HEK293 (cell line): ENCODE results near the gene SNTB2.

Experiments used
- CTCF ChIA-PET: fragments of 350-600 bp; formaldehyde crosslinking; extraction: SDS; loops from one replicate; lab custom pipeline; 2021; ENCODE audit warnings: antibody characterized with exemption; lab: Yijun Ruan, JAX
- POLR2A ChIA-PET: fragments of 300-600 bp; formaldehyde crosslinking; extraction: SDS; loops from one replicate; lab custom pipeline; 2020; ENCODE audit warnings: antibody characterized with exemption, inconsistent platforms; lab: Yijun Ruan, JAX
- H3K27ac ChIP-seq: fragments of 200-500 bp; sonication (Bioruptor generic); 2 replicates; pipeline ENCODE4 v1.5.1; 2014; ENCODE audit warnings: low read depth, low read length, control low read depth, inconsistent platforms; ENCODE audit errors: extremely low read depth
- H3K36me3 ChIP-seq, 2 experiments: fragments of 200-500 bp in 1 of 2; sonication (Bioruptor generic) in 1 of 2; 1 replicate in 1 of 2; 2 replicates in 1 of 2; pipeline ENCODE4 v1.5.1; 2014 to 2017; ENCODE audit warnings: inconsistent platforms in 2 of 2, low read length in 2 of 2; ENCODE audit not compliant: control insufficient read depth in 2 of 2, insufficient read depth in 1 of 2
- H3K4me1 ChIP-seq: fragments of 200-500 bp; sonication (Bioruptor generic); 2 replicates; pipeline ENCODE4 v1.5.1; 2014; ENCODE audit warnings: mild to moderate bottlenecking, low read length, inconsistent platforms; ENCODE audit not compliant: control insufficient read depth, insufficient read depth
- H3K4me3 ChIP-seq: 2 replicates; pipeline ENCODE4 v1.5.1; 2011; ENCODE audit warnings: low read depth, mild to moderate bottlenecking, control low read depth, low read length, moderate library complexity
- H3K9me3 ChIP-seq: fragments of 200-500 bp; sonication (Bioruptor generic); 2 replicates; pipeline ENCODE4 v1.5.1; 2014; ENCODE audit warnings: low read depth, low read length, inconsistent platforms; ENCODE audit not compliant: control insufficient read depth, insufficient read depth
- CTCF ChIP-seq: fragments of 450-650 bp; formaldehyde crosslinking; IDR thresholded peaks from 2 replicates; pipeline ENCODE4 v1.5.1; 2016; ENCODE audit warnings: missing biosample characterization, missing genetic modification characterization
- EGR2 ChIP-seq: fragments of 450-650 bp; formaldehyde crosslinking; IDR thresholded peaks from 2 replicates; pipeline ENCODE4 v1.5.1; 2016; ENCODE audit warnings: low read depth, missing biosample characterization, missing genetic modification characterization
- GLIS1 ChIP-seq: fragments of 450-650 bp; formaldehyde crosslinking; IDR thresholded peaks from 2 replicates; pipeline ENCODE4 v1.5.1; 2016; ENCODE audit warnings: missing biosample characterization, missing genetic modification characterization
- GLIS2 ChIP-seq: fragments of 450-650 bp; formaldehyde crosslinking; IDR thresholded peaks from 2 replicates; pipeline ENCODE4 v1.5.1; 2016; ENCODE audit warnings: missing biosample characterization, missing genetic modification characterization
- MEIS1 ChIP-seq: sonication (generic); formaldehyde crosslinking; IDR thresholded peaks from 2 replicates; pipeline ENCODE4 v1.8.1; 2022; ENCODE audit warnings: missing genetic modification reagents, mild to moderate bottlenecking, borderline replicate concordance
- REST ChIP-seq: fragments of 450-650 bp; formaldehyde crosslinking; IDR thresholded peaks from 2 replicates; pipeline ENCODE4 v1.5.1; 2016; ENCODE audit warnings: missing biosample characterization, missing genetic modification characterization
- SP2 ChIP-seq: fragments of 450-650 bp; formaldehyde crosslinking; IDR thresholded peaks from 2 replicates; pipeline ENCODE4 v1.5.1; 2016; ENCODE audit warnings: missing biosample characterization, missing genetic modification characterization
- SP3 ChIP-seq: fragments of 450-650 bp; formaldehyde crosslinking; IDR thresholded peaks from 2 replicates; pipeline ENCODE4 v1.5.1; 2016; ENCODE audit warnings: missing biosample characterization, missing genetic modification characterization
- YY1 ChIP-seq: fragments of 450-650 bp; formaldehyde crosslinking; IDR thresholded peaks from 2 replicates; pipeline ENCODE4 v1.5.1; 2018; ENCODE audit warnings: missing biosample characterization, missing genetic modification characterization
- ZBTB44 ChIP-seq: fragments of 450-650 bp; IDR thresholded peaks from 2 replicates; pipeline ENCODE4 v1.5.1; 2018; ENCODE audit warnings: missing biosample characterization, mild to moderate bottlenecking, missing genetic modification characterization
- ZFP3 ChIP-seq: fragments of 450-650 bp; formaldehyde crosslinking; IDR thresholded peaks from 2 replicates; pipeline ENCODE4 v1.5.1; 2016; ENCODE audit warnings: low read depth, missing biosample characterization, missing genetic modification characterization
- ZNF138 ChIP-seq: fragments of 450-650 bp; formaldehyde crosslinking; IDR thresholded peaks from 2 replicates; pipeline ENCODE4 v1.5.1; 2016; ENCODE audit warnings: missing biosample characterization, missing genetic modification characterization, borderline replicate concordance
- ZNF423 ChIP-seq: fragments of 450-650 bp; formaldehyde crosslinking; IDR thresholded peaks from 2 replicates; pipeline ENCODE4 v1.5.1; 2016; ENCODE audit warnings: missing biosample characterization, missing genetic modification characterization
- ZNF521 ChIP-seq: fragments of 450-650 bp; formaldehyde crosslinking; IDR thresholded peaks from 2 replicates; pipeline ENCODE4 v1.5.1; 2017; ENCODE audit warnings: missing biosample characterization, mild to moderate bottlenecking, missing genetic modification characterization
- ZNF585B ChIP-seq: fragments of 450-650 bp; formaldehyde crosslinking; IDR thresholded peaks from 2 replicates; pipeline ENCODE4 v1.5.1; 2016; ENCODE audit warnings: missing biosample characterization, missing genetic modification characterization
- ZNF626 ChIP-seq: fragments of 450-650 bp; sonication (Bioruptor Pico); formaldehyde crosslinking; IDR thresholded peaks from 2 replicates; pipeline ENCODE4 v1.5.1; 2018; ENCODE audit warnings: missing biosample characterization, missing genetic modification characterization, inconsistent platforms
- ZNF658 ChIP-seq: fragments of 450-650 bp; formaldehyde crosslinking; IDR thresholded peaks from 2 replicates; pipeline ENCODE4; 2016; ENCODE audit warnings: missing biosample characterization, missing genetic modification characterization
- ZNF677 ChIP-seq: fragments of 450-650 bp; IDR thresholded peaks from 2 replicates; pipeline ENCODE4 v1.5.0; 2018; ENCODE audit warnings: missing biosample characterization, mild to moderate bottlenecking, missing genetic modification characterization, moderate library complexity
- ZNF792 ChIP-seq: fragments of 450-650 bp; formaldehyde crosslinking; IDR thresholded peaks from 2 replicates; pipeline ENCODE4 v1.5.1; 2016; ENCODE audit warnings: missing biosample characterization, missing genetic modification characterization
- TF ChIP-seq, protein P1 (sequence below): fragments of 450-650 bp; formaldehyde crosslinking; IDR thresholded peaks from 2 replicates; pipeline ENCODE4 v1.5.1; 2016; ENCODE audit warnings: missing biosample characterization, missing genetic modification characterization
- TF ChIP-seq, protein P2 (sequence below): fragments of 450-650 bp; formaldehyde crosslinking; IDR thresholded peaks from 2 replicates; pipeline ENCODE4 v1.5.1; 2016; ENCODE audit warnings: missing biosample characterization, missing genetic modification characterization
- TF ChIP-seq, protein P3 (sequence below): fragments of 450-650 bp; formaldehyde crosslinking; IDR thresholded peaks from 2 replicates; pipeline ENCODE4 v1.5.1; 2016; ENCODE audit warnings: missing biosample characterization, missing genetic modification characterization

The SNTB2 gene

DNA sequence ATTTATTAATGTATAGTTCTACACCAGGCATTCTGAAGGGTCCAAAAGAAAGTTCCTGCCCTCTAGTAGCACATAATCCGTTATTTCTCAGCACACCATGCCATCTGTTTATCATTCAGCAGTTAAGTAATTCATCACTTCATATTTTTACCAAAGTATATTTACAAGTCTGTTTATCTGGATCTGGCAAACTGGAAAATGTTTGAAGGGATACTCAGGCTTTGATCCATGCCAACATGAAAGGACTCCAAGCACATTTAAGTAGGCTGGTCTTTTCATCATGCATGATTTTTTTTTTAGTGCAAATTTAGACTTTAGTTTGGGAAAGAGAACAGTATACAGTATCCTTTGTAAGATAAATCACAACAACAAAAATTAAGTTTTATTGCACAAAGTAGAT lies 120.1 kb downstream of the SNTB2 start:
- ChIA-PET CTCF (no interaction called here), POLR2A (no interaction called here)
- H3K36me3 ChIP-seq: peaks cover 0 to 17% of the 10 kb centered on the region in 2 experiments; a peak in 1 of 3 replicates
- no peak overlapping the region for H3K27ac ChIP-seq
- no peaks in the 10 kb centered on the region for H3K9me3 ChIP-seq
- no peaks in the 10 kb centered on the region for H3K4me1 ChIP-seq
- no peak for TF ChIP-seq ZFP3
- TF ChIP-seq, protein P1, sequence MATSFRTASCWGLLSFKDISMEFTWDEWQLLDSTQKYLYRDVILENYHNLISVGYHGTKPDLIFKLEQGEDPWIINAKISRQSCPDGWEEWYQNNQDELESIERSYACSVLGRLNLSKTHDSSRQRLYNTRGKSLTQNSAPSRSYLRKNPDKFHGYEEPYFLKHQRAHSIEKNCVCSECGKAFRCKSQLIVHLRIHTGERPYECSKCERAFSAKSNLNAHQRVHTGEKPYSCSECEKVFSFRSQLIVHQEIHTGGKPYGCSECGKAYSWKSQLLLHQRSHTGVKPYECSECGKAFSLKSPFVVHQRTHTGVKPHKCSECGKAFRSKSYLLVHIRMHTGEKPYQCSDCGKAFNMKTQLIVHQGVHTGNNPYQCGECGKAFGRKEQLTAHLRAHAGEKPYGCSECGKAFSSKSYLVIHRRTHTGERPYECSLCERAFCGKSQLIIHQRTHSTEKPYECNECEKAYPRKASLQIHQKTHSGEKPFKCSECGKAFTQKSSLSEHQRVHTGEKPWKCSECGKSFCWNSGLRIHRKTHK (tag by site-specific recombination): no peak
- no peak for TF ChIP-seq ZNF677 (tag by site-specific recombination)
- TF ChIP-seq, all 188 proteins: peak for 0
- no peak overlapping the region for H3K4me3 ChIP-seq

DNA sequence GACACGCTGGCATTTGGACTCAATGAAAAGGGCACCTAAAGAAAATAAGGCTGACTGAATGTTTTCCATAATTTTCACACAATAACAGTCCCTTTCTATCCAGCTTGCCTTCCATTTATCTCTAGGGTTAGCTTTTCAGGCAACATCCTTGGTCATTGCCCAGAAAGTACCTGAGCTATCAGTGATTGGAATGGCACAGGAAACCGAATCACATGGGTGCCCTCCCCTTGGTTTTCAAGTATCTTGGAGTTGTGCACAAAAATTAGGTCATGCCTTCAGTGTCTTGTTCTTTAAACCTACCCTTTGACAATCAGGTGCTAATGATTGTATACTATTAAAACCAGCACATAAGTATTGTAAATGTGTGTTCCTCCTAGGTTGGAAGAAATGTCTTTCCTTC lies 120.9 kb downstream of the SNTB2 start:
- Histone ChIP-seq H3K9me3 (no peaks in the 10 kb centered on the region), H3K36me3 (peaks cover under 1 to 13% of the 10 kb centered on the region in 2 experiments; a peak in 2 of 3 replicates), H3K4me3 (no peak overlapping the region), H3K27ac (no peak overlapping the region), H3K4me1 (no peaks in the 10 kb centered on the region)
- ChIA-PET POLR2A (no interaction called here), CTCF (no interaction called here)
- TF ChIP-seq ZNF423 (no peak), YY1 (no peak), ZNF521 (no peak), ZNF792 (no peak), ZNF626 (tag by site-specific recombination) (no peak), SP2 (tag by site-specific recombination) (no peak), ZNF658 (no peak), REST (no peak), GLIS1 (tag by site-specific recombination) (no peak), EGR2 (no peak)
- TF ChIP-seq, protein P2, sequence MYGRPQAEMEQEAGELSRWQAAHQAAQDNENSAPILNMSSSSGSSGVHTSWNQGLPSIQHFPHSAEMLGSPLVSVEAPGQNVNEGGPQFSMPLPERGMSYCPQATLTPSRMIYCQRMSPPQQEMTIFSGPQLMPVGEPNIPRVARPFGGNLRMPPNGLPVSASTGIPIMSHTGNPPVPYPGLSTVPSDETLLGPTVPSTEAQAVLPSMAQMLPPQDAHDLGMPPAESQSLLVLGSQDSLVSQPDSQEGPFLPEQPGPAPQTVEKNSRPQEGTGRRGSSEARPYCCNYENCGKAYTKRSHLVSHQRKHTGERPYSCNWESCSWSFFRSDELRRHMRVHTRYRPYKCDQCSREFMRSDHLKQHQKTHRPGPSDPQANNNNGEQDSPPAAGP (tag by site-specific recombination): no peak
- TF ChIP-seq, protein P3, sequence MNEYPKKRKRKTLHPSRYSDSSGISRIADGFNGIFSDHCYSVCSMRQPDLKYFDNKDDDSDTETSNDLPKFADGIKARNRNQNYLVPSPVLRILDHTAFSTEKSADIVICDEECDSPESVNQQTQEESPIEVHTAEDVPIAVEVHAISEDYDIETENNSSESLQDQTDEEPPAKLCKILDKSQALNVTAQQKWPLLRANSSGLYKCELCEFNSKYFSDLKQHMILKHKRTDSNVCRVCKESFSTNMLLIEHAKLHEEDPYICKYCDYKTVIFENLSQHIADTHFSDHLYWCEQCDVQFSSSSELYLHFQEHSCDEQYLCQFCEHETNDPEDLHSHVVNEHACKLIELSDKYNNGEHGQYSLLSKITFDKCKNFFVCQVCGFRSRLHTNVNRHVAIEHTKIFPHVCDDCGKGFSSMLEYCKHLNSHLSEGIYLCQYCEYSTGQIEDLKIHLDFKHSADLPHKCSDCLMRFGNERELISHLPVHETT (tag by site-specific recombination): no peak

DNA sequence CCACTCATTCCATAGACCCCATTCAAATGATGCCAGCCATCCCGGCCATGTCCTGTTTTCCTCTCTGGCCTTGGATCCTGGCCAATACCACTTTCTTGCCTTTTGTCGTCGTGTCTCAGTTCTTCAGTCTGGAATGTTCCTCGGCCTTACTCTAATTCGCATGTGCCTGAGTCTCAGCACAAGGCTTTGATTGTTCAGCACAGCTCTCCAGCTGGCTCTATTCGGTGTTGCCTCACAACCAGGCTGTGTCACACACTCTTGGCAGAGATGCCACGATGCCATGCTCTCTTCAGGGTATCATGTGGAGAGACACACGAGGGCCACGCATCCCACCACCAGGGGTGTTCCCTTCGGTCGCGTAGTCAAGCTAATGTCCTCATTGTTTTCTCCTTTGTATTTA lies 122.4 kb downstream of the SNTB2 start:
- ChIA-PET POLR2A (no interaction called here), CTCF (interaction anchor here (0.6 kb wide), 1 partner anchor 158 kb away, joined by 3 read pairs; no protein-coding TSS in a partner anchor)
- H3K36me3 ChIP-seq: peaks cover 10 to 18% of the 10 kb centered on the region in 2 experiments; a peak in 2 of 3 replicates
- no peak overlapping the region for H3K27ac ChIP-seq
- no peaks in the 10 kb centered on the region for H3K4me1 ChIP-seq
- no peak overlapping the region for H3K4me3 ChIP-seq
- H3K9me3 ChIP-seq: no peaks in the 10 kb centered on the region
- TF ChIP-seq ZBTB44 (no peak), ZNF423 (no peak), ZNF585B (tag by site-specific recombination) (no peak), ZNF138 (tag by site-specific recombination) (no peak), MEIS1 (CRISPR knock-in tag) (no peak), CTCF (no peak), SP3 (tag by site-specific recombination) (no peak), GLIS2 (tag by site-specific recombination) (no peak)
